GM21619 (cell line): ENCODE measurements around the gene SLC37A3.
A peak's percentile ranks its signal among the peaks of the same experiment; 100 is the strongest.
"Not testable (repeated sequence)": the region's sequence is repeated elsewhere in the genome, so short reads cannot be mapped to it uniquely, and the experiment has no call there.

Source experiments
- ATAC-seq: cut with Tn5 transposase; IDR thresholded peaks from one replicate; pipeline ENCODE4 v1.9.1; 2021; ENCODE audit not compliant: unreplicated experiment

SLC37A3 gene, protein sequence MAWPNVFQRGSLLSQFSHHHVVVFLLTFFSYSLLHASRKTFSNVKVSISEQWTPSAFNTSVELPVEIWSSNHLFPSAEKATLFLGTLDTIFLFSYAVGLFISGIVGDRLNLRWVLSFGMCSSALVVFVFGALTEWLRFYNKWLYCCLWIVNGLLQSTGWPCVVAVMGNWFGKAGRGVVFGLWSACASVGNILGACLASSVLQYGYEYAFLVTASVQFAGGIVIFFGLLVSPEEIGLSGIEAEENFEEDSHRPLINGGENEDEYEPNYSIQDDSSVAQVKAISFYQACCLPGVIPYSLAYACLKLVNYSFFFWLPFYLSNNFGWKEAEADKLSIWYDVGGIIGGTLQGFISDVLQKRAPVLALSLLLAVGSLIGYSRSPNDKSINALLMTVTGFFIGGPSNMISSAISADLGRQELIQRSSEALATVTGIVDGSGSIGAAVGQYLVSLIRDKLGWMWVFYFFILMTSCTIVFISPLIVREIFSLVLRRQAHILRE

DNA sequence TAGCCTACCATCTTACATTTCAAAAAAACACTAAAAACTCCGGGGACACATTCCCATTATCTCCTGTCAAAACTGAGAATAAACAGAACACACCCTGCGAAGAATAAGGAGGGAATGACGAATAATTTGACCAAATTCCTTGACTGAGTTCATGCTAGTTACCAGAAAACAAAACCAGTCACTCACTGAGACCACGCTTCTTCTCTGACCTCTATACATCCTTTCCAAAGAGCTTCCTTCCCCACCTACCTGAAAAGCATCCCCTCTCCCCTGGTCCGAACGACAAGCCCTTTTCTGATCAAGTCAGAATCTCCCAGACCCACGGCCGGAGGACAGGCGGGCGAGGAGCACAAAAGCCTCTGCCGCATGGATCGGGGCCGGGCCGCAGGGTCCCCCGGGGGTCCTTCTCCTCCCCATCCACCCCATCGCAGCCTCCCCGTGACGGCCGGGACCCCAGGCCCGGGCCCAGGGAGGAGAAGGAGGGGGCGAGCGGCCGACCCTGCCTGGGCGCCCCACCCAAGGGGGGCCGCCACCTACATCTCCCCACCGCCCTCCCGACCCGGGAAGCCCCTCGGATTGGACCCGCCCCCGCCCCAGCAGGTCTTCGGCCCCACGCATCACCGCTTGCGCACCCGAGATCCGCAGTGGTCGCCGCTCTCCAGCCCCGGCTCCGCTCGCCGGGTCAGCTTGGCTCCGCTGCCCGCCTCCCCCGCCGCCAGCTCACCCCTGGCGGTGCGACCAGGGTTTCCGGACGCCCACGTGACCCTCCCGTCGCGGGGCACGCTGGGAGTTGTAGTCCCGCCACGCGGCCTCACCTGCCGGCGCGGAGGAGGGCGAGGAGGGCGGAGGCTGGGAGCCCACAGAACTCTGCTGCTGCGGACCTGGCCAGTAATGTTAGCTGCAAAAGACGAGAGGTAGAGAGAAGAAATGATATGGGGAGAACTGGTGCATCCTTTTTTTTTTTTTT lies at the start of gene SLC37A3:
TSS of gene SLC37A3 (minus strand) at position 747 of the 967 bp plus-strand sequence. CDS start 16,004 bp downstream, outside the sequence.
- peak; percentile 99 for ATAC-seq

DNA sequence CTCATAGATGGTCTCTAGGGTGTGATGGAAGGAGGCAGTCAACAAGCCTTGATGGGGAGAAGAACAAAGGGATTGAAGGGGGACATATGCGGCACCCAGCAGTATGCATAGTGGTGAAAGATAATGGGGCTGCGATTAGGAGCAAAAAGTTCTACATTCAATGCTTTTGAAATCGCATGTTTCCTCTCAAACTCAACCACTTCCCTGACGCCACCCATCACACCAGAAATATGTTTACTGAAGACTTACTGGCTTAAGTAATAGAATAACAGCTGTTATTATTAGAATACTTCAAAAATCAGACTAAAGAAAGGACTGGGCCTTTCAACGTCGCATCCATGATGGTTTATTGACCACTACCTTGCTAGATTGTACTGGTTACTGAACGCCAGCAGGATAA lies 49.5 kb upstream of the SLC37A3 start:
- ATAC-seq = no peak

DNA sequence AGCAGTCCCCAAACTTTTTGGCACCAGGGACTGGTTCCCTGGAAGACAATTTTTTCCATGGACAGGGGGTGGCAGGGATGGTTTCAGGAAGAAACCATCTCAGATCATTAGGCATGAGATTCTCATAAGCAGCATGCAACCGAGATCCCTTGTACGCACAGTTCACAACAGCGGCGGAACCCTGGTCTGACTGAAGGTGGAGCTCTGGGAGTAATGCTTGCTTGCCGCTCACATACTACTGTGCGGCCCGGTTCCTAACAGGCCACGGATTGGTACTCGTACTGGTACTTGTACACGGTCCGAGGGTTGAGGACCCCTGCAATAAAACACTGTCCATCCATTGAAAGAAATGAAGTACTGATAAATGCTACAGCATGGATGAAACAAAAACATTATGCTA lies 48.1 kb upstream of the SLC37A3 start:
- ATAC-seq = no peak

DNA sequence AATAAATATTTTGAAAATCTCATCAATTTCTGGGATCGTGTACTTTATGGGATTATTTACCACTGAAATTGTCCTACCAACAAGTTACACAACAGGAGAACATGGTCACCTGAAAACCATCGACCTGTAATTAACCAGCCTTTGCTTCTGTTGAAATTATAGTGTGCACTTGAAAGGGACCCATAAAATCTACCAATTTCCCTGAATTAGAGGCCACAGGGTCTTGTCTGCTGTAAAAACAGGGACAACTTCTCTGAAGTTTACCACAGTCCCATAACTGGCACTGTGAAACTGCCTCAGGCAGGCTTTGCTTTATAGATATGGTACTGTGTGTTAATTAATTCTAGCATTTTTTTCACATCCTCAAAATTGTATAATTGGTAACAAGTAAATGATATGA lies 43.2 kb upstream of the SLC37A3 start:
- no peak for ATAC-seq

DNA sequence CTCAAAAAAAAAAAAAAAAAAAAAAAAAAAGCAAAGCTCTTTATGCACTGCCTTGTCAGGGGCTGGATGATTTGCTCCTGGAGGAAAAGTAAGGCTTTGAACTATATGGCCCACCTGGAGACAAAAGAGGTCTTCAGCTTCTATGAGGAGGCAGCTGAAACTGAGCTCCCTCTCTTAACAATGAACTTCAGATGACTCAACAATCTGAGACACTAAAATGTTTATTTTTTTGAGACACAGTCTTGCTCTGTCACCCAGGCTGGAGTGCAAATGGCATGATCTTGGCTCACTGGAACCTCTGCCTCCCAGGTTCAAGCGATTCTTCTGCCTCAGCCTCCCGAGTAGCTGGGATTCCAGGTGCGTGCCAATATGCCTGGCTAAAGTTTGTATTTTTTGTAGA lies 42.3 kb upstream of the SLC37A3 start:
- ATAC-seq = no peak

DNA sequence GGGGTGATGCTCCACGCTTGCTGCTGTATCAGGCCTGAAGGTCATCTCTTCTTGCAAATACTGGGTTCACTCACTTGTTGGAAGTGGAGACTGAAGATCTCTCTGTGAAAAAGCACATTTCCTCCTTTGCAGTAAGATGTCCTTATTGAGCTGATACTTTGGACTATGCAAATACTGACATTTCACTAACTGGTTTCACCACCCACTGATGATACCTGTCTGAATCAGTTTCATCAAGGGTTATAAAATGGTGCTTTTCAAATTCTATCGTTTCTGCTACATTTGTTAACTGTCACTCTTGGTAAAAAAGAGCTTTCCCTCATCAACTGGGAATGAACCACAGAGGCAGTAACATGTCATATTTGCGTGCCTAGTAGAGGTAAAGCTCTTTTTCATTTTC lies 41.0 kb upstream of the SLC37A3 start:
- no peak for ATAC-seq

DNA sequence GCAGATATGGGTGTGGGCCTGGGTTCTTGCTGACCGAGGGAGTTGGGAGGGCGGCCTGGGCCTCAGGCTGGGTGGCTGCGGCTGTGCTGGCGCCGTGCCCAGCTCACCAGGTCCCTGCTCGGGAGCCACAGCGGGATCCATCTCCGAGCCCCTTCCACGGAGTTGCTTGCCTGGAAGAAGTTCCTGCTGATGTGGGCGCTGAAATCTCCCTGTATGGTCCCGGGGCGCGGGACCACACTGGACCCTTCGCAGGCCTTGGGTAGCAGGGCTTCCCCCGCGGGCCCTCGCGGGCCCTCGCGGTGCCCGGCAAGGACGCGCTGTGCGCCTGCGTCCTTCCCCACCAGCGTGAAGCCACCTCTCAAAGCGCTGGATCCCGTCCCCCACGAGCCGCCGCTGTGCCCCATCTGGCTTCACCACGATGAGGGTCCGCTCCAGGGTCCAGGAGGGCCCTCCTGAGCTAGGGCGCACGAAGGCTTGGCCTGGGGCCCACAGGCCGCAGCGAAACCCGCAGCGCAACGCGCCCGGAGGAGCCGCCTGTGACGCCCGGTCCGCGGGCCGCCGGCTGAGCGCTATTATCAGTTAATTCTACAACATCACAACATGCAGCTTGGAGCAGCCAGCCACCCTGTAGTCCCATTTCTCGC lies 37.0 kb upstream of the SLC37A3 start:
- no peak for ATAC-seq

DNA sequence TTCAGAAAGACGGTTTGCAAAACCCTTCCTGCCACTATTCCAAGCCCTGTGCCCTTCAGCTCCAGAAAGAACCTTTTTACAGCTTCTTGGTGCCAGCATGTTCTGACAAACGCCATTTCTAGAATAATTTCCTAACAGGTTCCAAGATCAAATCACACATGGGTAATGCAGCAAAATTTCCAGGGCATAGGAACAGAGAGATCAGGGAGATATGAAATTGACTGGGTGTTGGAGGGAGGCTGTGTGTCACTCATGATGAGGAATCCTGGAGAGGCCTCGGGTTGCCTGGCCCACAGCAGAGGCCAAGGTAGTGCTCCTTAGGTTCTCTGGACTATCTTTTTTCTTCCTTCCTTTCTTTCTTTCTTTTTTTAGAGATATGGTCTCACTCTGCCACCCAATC lies 35.1 kb upstream of the SLC37A3 start:
- ATAC-seq = no peak

DNA sequence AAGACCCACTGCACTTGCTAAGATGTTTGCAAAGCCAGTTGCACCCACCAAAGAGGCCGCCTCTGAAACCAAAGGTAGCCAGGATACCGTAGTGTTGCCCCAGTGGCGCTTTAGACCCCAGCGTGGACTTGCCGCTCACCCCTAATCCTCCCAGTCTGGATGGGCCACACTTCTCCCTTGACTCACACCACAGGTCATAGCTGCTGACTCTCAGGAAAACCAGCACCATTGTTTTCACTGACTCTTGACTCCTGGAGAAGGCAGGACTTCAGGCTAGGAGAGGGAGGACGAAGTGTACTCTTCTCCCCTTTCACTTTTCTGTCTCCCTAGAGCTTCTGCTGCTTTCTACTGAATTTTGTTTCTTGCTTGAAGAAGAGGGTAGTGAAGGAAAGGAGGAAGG lies 27.8 kb upstream of the SLC37A3 start:
- ATAC-seq = no peak

DNA sequence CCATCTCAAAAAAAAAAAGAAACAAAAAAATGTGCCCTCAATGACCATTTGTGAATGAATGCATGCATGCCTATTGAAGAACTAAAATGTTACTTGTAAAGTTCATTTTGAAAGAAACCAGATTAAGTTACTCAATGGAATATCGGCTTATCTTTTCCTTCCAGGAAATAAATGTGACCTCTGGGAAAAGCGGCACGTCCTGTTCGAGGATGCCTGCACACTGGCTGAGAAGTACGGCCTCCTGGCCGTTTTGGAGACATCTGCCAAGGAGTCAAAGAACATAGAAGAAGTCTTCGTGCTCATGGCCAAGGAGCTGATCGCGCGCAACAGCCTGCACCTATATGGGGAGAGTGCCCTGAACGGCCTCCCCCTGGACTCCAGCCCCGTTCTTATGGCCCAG lies 27.4 kb upstream of the SLC37A3 start:
- no peak for ATAC-seq

DNA sequence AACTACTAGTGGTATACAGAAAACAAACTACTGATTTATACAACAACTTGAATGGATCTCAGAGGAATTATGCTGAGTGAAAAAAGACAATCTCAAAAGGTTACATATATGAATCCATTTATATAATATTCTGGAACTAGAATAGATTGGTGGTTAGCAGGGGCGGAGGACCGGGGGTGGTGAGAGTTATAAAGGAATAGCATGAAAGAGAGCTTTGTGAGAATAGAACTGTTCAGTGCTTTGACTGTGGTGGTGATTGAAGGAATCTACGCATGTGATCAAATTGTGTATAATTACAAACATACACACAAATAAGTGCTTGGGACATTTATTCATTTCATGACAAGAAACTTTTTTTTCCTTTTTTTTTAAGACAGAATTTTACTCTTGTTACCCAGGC lies 25.2 kb upstream of the SLC37A3 start:
- no peak for ATAC-seq

DNA sequence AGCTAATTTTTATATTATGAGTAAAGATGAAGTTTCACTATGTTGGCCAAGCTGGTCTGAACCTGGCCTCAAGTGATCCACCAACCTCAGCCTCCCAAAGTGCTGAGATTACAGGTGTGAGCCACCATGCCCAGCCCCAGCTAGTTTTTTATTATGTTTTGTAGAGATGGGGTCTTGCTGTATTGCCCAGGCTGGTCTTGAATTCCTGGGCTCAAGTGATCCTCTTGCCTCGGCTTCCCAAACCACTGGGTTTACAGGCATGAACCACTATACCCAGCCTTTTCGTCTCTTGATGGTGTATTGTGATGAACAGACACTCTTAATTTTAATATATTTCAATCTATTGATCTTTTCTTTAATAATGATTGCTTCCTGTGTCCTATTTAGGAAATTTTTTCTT lies 23.2 kb upstream of the SLC37A3 start:
- ATAC-seq = no peak

DNA sequence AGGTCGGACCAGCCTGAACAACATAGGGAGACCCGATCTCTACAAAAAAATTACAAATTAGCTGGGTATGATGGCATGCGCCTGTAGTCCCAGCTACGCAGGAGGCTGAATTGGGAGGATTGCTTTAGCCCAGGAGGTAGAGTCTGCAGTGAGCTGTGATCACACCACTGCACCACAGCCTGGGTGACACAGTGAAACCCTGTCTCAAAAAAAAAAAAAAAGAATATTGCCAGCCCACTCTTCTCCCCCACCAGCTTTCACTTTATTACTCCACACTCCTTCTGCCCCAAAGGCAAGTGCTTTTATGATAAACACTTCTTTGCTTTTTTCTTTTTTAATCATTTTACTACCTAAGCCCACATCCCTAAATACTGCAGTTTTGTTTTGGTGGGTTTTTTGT lies 20.3 kb upstream of the SLC37A3 start:
- no peak for ATAC-seq

DNA sequence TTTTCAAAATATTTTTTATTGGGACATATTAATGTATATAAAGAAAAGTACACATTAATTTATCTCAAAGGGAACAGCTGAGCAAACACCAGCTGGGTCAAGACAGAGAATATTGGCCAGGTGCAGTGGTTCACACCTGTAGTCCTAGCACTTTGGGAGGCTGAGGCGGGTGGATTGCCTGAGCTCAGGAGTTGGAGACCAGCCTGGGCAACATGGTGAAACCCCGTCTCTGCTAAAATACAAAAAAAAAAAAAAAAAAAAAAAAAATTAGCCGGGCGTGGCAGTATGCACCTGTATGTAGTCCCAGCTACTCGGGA lies 19.8 kb upstream of the SLC37A3 start:
- not testable (repeated sequence) for ATAC-seq

DNA sequence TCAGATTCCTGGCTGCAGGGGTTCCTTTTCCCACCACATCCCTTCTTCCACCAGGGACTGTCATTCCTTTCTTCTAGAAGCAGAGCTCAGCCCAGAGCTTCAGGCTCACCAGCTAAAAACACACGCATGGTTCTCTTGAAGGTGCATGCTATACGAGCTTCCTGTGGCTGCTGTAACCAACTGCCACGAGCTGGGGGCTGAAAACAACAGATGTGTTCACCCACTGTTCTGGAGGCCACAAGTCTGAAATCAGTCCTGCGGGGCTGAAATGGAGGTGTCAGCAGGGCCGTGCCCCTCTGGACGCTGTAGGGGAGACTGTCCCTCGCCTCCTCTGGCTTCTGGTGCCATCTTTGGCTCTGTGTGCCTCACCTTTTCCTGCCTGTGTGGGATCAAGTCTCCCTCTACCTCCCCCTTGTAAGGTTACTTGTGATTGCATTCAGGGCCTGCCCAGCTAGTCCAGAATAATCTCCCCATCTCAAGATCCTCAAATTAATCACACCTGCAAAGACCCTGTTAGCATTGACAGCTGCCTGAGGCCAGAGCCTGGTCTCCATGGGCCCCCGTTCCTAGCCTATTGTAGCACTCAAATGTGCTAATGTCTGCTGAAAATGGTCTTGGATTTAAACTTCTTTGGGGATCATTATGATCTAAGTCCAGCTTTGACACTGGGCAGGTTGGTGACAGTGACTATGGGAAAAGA lies 19.3 kb upstream of the SLC37A3 start:
- no peak for ATAC-seq

DNA sequence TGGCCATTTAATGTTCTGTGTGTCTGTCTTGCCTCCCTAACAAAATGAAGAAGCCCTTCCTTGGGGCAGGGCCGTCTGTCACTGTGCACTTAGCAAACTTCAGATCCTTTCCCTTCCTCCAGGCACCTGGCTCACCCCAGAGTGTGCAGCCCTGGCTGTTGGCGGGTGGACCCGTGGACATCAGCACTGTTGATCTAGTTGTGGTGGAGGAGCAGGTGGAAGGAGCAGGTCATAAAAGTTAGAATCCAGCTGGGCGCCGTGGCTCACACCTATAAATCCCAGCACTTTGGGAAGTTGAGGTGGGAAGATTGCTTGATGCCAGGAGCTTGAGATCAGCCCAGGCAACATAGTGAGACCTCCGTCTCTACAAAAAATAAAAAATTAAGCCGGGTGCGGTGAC lies 18.2 kb upstream of the SLC37A3 start:
- no peak for ATAC-seq

DNA sequence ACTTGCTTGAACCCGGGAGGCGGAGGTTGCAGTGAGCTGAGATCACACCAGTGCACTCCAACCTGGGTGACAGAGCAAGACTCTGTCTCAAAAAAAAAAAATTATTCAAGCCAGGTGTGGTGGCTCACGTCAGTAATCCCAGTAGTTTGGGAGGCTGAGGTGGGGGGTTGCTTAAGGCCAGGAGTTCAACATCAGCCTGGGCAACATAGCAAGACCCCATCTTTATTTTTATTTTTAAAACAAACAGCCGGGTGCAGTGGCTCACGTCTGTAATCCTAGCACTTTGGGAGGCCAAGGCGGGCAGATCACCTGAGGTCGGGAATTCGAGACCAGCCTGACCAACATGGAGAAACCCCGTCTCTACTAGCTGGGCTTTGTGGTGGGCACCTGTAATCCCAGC lies 17.5 kb upstream of the SLC37A3 start:
- not testable (repeated sequence) for ATAC-seq

DNA sequence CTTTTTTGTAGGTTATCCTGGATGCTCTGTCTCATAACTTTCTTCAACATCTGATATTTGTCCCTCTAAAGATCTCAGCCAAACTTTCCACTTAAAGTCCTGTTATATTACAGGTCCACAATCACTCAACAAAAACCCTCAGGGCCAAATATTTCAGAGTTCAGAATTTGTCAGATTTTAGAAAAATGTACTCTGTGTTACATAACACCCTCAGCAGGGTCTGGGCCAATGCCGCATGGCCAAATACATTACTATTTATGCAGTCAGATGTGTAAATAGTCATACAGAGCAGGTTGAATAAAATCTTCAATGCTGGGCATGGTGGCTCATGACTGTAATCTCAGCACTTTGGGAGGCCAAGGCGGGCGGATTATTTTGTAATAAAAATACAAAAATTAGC lies 17.0 kb upstream of the SLC37A3 start:
- ATAC-seq = no peak

DNA sequence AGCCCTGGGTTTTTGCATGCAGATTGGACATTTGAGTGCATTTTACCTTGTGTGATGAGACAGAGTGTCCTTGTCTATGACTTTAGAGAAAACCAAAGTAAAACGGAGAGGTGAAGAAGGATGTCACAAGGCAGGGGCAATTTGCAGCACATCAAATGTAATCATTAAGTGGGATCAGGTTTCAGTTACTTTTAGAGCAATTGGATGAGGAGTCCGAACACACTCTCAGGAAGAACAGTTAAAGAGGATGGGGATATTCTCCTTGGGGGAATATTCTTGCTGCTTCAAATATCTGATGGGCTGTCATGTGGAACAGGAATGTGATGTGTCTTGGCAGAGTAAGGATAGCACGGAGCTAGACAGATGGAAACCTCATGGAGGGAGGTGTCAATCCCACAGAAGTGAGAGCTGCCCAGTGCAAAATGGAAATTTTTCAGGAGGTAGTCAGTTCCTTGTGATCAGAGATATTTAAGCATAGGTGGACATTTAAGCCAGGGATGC lies 6.3 kb upstream of the SLC37A3 start:
- ATAC-seq = no peak

DNA sequence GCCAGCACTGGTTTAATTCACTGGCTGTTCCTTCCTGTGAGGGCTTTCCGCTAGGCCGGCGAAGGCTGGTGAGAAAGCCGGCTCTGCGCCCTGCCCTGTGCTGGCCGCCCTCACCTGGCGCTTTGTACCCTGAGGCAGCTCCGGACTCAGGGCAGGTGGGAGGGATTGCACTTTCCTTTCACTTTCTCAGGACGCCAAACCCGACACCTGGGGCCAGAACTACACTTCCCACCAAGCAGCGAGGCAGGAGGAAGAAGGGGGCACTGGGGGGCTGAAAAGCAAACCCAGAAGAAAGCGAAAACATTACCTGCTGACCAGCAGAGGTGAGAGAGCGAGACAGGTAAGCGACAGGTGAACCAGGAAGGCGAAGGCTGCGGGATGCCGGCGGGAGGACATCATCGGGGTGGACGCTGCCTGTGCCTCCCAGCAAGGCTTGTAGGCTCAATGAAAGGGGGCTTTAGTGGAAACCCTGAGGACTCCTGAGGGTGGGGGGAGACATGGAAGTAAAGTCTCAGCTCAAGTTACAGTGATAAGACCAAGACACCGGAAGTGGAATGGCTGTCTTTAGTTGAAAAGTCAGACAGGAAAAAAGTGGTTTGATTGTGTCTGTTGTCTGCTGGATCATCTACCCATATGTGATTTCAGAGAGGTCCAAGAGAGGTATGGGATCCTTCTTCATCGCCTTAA lies 5.7 kb upstream of the SLC37A3 start, which contains the start of gene RAB19:
TSS of gene RAB19 (plus strand) at position 181 of the 687 bp plus-strand sequence. CDS start 3,589 bp downstream, outside the sequence.
- ATAC-seq = no peak
